Erythroblast (primary cell): Measurements from ENCODE around the gene RASAL3.

Source experiments
- GATA1 ChIP-seq: IDR thresholded peaks from 2 replicates; pipeline ENCODE4 v1.6.1; 2011; ENCODE audit warnings: low read depth, mild to moderate bottlenecking, control low read depth, low read length, moderate library complexity
- POLR2A ChIP-seq: IDR thresholded peaks from 2 replicates; pipeline ENCODE4 v1.6.1; 2011; ENCODE audit warnings: mild to moderate bottlenecking, low read length

GRCh38 chr19:15436012-15436825 lies 28.1 kb downstream of the RASAL3 start:
- TF ChIP-seq POLR2A (no peak), GATA1 (no peak)
